Panc1 (cell line): Measurements from ENCODE around the gene PCDHB9. TPM values are rescaled to one million over a fixed set of nuclear protein-coding genes. Genes with fewer than 3 reads are reported as not detected.
"Not testable (repeated sequence)": the region's sequence is repeated elsewhere in the genome, so short reads cannot be mapped to it uniquely, and the experiment has no call there.

Experiments
- ATAC-seq: fragments of 200-7000 bp; cut with Tn5 transposase; 2 replicates; pipeline ENCODE4 v1.9.1; 2020; ENCODE audit warnings: mild to moderate bottlenecking, moderate library complexity
- BruUV-seq: library from RNA; stranded (reverse); fragments of 400-500 nt; replicated peaks from 2 replicates; lab custom pipeline; 2021; lab: Mats Ljungman, UMichigan
- CTCF ChIA-PET: fragments of 300-600 bp; sonication (Branson Sonifier 250); formaldehyde crosslinking; loops from one replicate; lab custom pipeline; 2022; ENCODE audit warnings: antibody characterized with exemption; lab: Charles Lee
- POLR2A ChIA-PET: fragments of 300-600 bp; sonication (Branson Sonifier 250); formaldehyde crosslinking; loops from one replicate; lab custom pipeline; 2022; ENCODE audit warnings: antibody characterized with exemption; lab: Charles Lee
- DNase-seq: peaks from one replicate; pipeline ENCODE4 v3.0.0-alpha.2; 2010; ENCODE audit warnings: low read depth, low spot score
- H3K27ac ChIP-seq: 2 replicates; pipeline ENCODE4 v1.5.1; 2011; ENCODE audit warnings: mild to moderate bottlenecking, low read length, inconsistent platforms
- H3K27me3 ChIP-seq: fragments of 200-500 bp; sonication (Bioruptor generic); 2 replicates; pipeline ENCODE4 v1.6.0; 2014; ENCODE audit warnings: low read length, inconsistent platforms; ENCODE audit not compliant: control insufficient read depth, insufficient read depth
- H3K36me3 ChIP-seq: fragments of 200-500 bp; sonication (Bioruptor generic); 2 replicates; pipeline ENCODE4 v1.5.1; 2014; ENCODE audit warnings: inconsistent platforms, mild to moderate bottlenecking, low read length, moderate library complexity; ENCODE audit not compliant: control insufficient read depth, insufficient read depth
- H3K4me1 ChIP-seq: 2 replicates; pipeline ENCODE4 v1.5.1; 2011; ENCODE audit warnings: inconsistent platforms, mild to moderate bottlenecking, low read length, moderate library complexity; ENCODE audit not compliant: control insufficient read depth, insufficient read depth
- H3K4me3 ChIP-seq, 2 experiments: 2 replicates each; pipeline ENCODE4 v1.5.1; 2011 to 2012; ENCODE audit warnings: low read depth in 2 of 2, low read length in 2 of 2, mild to moderate bottlenecking in 2 of 2, inconsistent platforms in 1 of 2, moderate library complexity in 1 of 2
- H3K9me3 ChIP-seq: fragments of 200-500 bp; sonication (Bioruptor generic); 2 replicates; pipeline ENCODE4 v1.5.1; 2014; ENCODE audit warnings: low read depth, mild to moderate bottlenecking, inconsistent platforms, low read length, moderate library complexity; ENCODE audit not compliant: control insufficient read depth, insufficient read depth
- CTCF ChIP-seq: fragments of 450-650 bp; IDR thresholded peaks from 2 replicates; pipeline ENCODE4 v1.5.1; 2017; ENCODE audit warnings: mild to moderate bottlenecking
- REST ChIP-seq, 2 experiments: IDR thresholded peaks; 2 replicates each; pipeline ENCODE4 v1.6.1; 2011 to 2012; ENCODE audit warnings: low read depth in 2 of 2, control low read depth in 1 of 2, low read length in 1 of 2, mild to moderate bottlenecking in 1 of 2, moderate library complexity in 1 of 2; ENCODE audit not compliant: insufficient read depth in 1 of 2
- SIN3A ChIP-seq: IDR thresholded peaks from 2 replicates; pipeline ENCODE4 v1.6.1; 2012; ENCODE audit warnings: low read depth, mild to moderate bottlenecking, low read length, moderate library complexity, borderline replicate concordance; ENCODE audit not compliant: insufficient read depth
- in situ Hi-C: cut with HindIII; loops from 2 replicates; pipeline ENCODE4 v1.10.0; 2016; ENCODE audit warnings: low sequenced_read_pairs, low pct_unique_long_range_greater_than_20kb
- intact Hi-C: fragments of 100-400 bp; cut with micrococcal nuclease; formaldehyde crosslinking; loops from one replicate; pipeline ENCODE4 v1.10.0; 2022; ENCODE audit not compliant: unreplicated experiment
- total RNA-seq: library from RNA; stranded (reverse); gene quantifications from one replicate; pipeline ENCODE4 v1.2.1, GENCODE V29; 2021; ENCODE audit not compliant: unreplicated experiment

The PCDHB9 gene
- total RNA-seq, 1 experiment from 2014 or later: 1.8 TPM

- no TSS peak for BruUV-seq
- peaks cover 3% of the 10 kb centered on the region; the same call in 1 of the 2 replicates for H3K27me3 ChIP-seq
- no peak within 1 kb of the TSS for H3K27ac ChIP-seq
- H3K36me3 ChIP-seq: no peaks in the 10 kb centered on the region
- peak within 1 kb of the TSS; percentile 35 to 51 for H3K4me3 ChIP-seq
- intact Hi-C loops (loop anchor here (5.0 kb wide), 2 partner anchors 189 to 339 kb away; partner anchors contain the start of gene PCDHGA10), in situ Hi-C loops (no loop called here)
- H3K4me1 ChIP-seq: no peaks in the 10 kb centered on the region
- ChIA-PET CTCF (interaction anchor here (0.6 to 2.1 kb wide), 16 partner anchors 17 to 395 kb away, joined by 3 to 12 read pairs (median 4); partner anchors contain the start of genes DIAPH1, PCDHB10, PCDHB11 and PCDHB2), POLR2A (interaction anchor here (0.5 kb wide), 1 partner anchor 335 kb away, joined by 3 read pairs; no protein-coding TSS in a partner anchor)
- ATAC-seq (peak; percentile 94), DNase-seq (peak; percentile 22)
- TF ChIP-seq CTCF (peak; percentile 72), SIN3A (no peak)
- peaks cover 11% of the 10 kb centered on the region; the same call in 1 of the 2 replicates for H3K9me3 ChIP-seq
Measured at GRCh38 chr5:141223112-141223783, 36.3 kb downstream of the PCDHB9 start, which contains the start of gene PCDHB14. PCDHB14 (plus strand) TSS chr5:141223343; CDS start chr5:141223506, 163 bp downstream.

- H3K27ac ChIP-seq: not testable (repeated sequence)
Measured at GRCh38 chr5:141224844-141225243, 37.9 kb downstream of the PCDHB9 start.

GRCh38 chr5:141225421-141225820, 38.5 kb downstream of the PCDHB9 start:
- in situ Hi-C loops, H3K27me3 ChIP-seq, CTCF ChIA-PET, BruUV-seq, intact Hi-C loops, H3K9me3 ChIP-seq, DNase-seq, ATAC-seq, H3K36me3 ChIP-seq, H3K4me3 ChIP-seq, H3K27ac ChIP-seq, H3K4me1 ChIP-seq: not testable (repeated sequence)
- POLR2A ChIA-PET: interaction anchor here (0.6 kb wide), 1 partner anchor 29 kb away, joined by 3 read pairs; no protein-coding TSS in a partner anchor

More at GRCh38 chr5:141224844-141225243, 37.9 kb downstream of the PCDHB9 start:
- ATAC-seq, POLR2A ChIA-PET, H3K36me3 ChIP-seq, H3K9me3 ChIP-seq, DNase-seq, CTCF ChIA-PET, BruUV-seq, in situ Hi-C loops, H3K4me3 ChIP-seq, H3K4me1 ChIP-seq, H3K27me3 ChIP-seq: not testable (repeated sequence)
- intact Hi-C loops: loop anchor here (5.0 kb wide), 2 partner anchors 187 to 337 kb away; partner anchors contain the start of gene PCDHGA10

- Histone ChIP-seq H3K9me3 (peaks cover 61% of the 10 kb centered on the region), H3K36me3 (no peaks in the 10 kb centered on the region), H3K4me1 (no peaks in the 10 kb centered on the region), H3K4me3 (no peak overlapping the region), H3K27me3 (no peaks in the 10 kb centered on the region), H3K27ac (no peak overlapping the region)
- TF ChIP-seq REST (IDR thresholded peaks at IDR 0.05; ENCODE audit: insufficient read depth in 1 of 2, low read depth in 2 of 2, low read length in 1 of 2): no peak
- peak; percentile 10; the same call in 1 of the 2 replicates for TF ChIP-seq CTCF
- intact Hi-C loops (no loop called here), in situ Hi-C loops (no loop called here)
- no TSS peak for BruUV-seq
- POLR2A ChIA-PET: no interaction called here
- no peak for ATAC-seq
- DNase-seq: no peak
- CTCF ChIA-PET: no interaction called here
Measured at GRCh38 chr5:141234109-141234667, 47.2 kb downstream of the PCDHB9 start.
